ENCODE data around the gene NUMB.

The NUMB gene

GRCh38 chr14:73236157-73236556 lies 222.2 kb downstream of the NUMB start:
- H3K27ac ChIP-seq: no peak overlapping the region
- no peak for TF ChIP-seq CTCF (IDR thresholded peaks at IDR 0.05)
- no peak for TF ChIP-seq ZFX (IDR thresholded peaks at IDR 0.05; ENCODE audit: borderline replicate concordance)

GRCh38 chr14:73235531-73236155 lies 222.7 kb downstream of the NUMB start:
- H3K27ac ChIP-seq: no peak overlapping the region
- TF ChIP-seq ZFX (IDR thresholded peaks at IDR 0.05; ENCODE audit: borderline replicate concordance) (no peak), CTCF (IDR thresholded peaks at IDR 0.05) (no peak)

GRCh38 chr14:73234586-73235394 lies 223.6 kb downstream of the NUMB start:
- no peak overlapping the region for H3K27ac ChIP-seq
- no peak for TF ChIP-seq CTCF (IDR thresholded peaks at IDR 0.05)
- no peak for TF ChIP-seq ZFX (IDR thresholded peaks at IDR 0.05; ENCODE audit: borderline replicate concordance)

- no peak overlapping the region for H3K27ac ChIP-seq
- no peak for TF ChIP-seq CTCF (IDR thresholded peaks at IDR 0.05)
- TF ChIP-seq ZFX (IDR thresholded peaks at IDR 0.05; ENCODE audit: borderline replicate concordance): no peak
Measured at GRCh38 chr14:73234029-73234428, 224.3 kb downstream of the NUMB start.

GRCh38 chr14:73233564-73233963 lies 224.8 kb downstream of the NUMB start:
- H3K27ac ChIP-seq: no peak overlapping the region
- TF ChIP-seq CTCF (IDR thresholded peaks at IDR 0.05): no peak
- TF ChIP-seq ZFX (IDR thresholded peaks at IDR 0.05; ENCODE audit: borderline replicate concordance): no peak

- no peak overlapping the region for H3K27ac ChIP-seq
Measured at GRCh38 chr14:73232984-73233383, 225.4 kb downstream of the NUMB start.

More at GRCh38 chr14:73232984-73233383, 225.4 kb downstream of the NUMB start:
- no peak for TF ChIP-seq CTCF (IDR thresholded peaks at IDR 0.05)
- TF ChIP-seq ZFX (IDR thresholded peaks at IDR 0.05; ENCODE audit: borderline replicate concordance): no peak
